ENCODE data around the gene NPB. TPM values are rescaled to one million over a fixed set of nuclear protein-coding genes. Genes with fewer than 3 reads are reported as not detected.

The NPB gene
- polyA plus RNA-seq, 1 donor: 0.90 TPM

DNA sequence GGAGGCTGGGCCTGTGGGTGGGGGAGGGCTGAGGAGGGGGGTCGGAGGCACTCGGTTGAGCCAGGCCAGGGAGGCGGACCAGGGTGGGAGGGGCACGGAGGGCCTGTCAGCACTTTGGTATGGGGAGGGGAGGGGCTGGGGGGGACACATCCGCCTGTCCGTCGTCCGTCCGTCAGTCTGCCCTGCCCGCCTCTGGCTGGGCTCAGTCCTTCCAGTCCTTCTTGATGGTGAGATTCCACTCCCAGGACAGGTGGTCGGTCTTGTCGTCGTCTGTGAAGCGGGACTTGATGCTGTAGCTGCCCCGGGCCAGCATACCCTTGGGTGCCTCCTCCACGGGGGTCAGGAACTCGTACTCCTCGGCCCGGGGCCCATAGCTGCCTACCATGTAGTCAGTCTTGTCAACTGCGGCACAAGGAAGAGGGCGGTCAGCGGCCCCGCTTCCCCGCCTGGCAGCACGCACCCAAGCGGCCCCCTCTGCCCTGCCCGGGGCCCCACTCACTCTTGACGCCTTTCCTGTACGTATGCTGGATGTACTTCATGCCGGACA, 33.3 kb upstream of the NPB start:
- no peak for DNase-seq

DNA sequence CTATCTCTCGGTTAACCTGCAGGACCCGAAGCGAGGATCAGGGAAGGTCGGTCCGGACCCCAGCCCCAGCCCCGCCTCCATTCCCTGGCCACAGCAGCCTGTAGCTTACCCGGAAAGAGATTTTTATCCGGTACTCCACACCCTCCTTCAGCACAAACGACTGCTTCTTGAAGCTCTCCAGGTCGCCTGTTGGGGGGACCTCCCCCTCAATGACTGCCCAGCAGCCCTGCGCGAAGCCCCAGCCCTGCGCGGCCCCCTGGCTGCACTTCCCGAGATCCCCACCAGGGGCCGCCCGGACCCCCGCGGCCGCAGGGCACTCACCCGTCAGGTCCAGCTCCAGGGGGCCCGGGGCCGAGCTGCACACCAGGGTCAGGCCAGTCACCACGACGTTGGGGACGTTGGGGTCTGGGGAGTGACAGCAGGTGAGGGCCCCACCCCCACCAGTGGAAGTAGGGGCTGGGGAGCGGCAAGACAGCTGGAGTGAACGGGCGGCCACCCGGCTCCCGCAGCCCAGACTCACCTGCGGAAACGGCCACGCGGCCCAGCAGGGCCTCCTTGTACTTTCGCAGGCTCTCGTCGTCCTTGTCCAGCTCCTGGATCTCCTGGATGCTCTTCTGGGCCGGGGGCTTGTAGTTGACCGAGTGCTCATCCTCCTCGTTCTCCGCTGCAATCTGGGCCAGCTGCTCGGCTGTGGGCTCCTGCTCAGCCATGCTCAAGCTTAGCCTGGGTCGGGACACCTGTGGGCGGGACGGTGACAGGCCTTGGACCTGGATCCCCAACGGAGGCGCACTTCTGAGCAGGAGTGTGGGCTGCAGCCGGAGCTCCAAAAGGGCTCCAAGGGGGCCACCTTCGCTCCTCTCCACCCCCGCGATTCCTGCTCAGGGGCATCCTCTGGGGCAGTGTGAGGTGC, 32.6 kb upstream of the NPB start:
- DNase-seq: no peak

- DNase-seq: no peak
Observed at GRCh38 chr17:81870131-81870980, 31.7 kb upstream of the NPB start.

GRCh38 chr17:81870981-81871386, 31.1 kb upstream of the NPB start, which contains the start of gene ARHGDIA:
ARHGDIA (minus strand) TSS chr17:81871337; CDS start chr17:81869930, 1,407 bp downstream.
- DNase-seq: no peak

DNA sequence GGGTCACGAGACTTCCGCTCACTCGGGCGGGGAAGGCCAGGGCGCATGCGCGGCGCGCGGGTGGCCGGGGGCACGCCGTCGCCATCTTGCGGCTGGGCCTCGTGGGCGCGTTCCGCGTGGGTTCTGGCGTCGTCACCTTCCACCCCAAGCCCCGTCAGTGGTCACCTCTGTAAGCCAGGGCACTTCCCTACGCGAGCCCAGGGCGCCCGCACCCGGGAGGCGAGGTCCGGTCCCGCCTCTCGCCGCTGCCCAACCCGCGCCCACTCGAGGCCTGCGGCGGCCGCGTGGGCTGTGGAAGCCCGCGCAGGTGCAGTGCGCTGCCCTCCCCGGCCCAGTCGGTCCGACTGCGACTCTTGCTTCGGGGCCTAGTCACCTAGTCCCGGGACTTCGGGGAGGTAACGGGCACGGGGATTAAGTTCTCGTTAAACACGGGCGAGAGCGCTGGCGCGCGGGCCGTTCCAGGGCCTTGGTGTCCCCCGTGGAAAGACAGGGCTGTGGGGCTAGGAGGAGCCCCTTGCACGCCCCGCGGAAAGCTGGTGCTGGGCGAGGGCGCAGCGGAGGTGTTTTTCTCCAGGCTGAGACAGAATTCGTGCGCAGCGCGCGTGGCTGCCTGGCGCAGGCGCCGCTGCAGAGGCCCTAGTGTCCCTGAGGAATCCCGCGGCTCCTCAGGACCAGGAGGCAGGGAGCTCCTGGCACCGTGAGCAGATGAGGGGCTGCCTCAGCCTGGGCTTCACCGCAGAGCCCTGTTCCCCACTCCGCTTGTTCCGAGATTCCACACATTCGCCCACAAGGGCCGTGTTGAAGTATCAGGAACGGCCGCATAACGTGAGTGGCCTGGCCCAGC, 30.4 kb upstream of the NPB start:
- peak; percentile 84 for DNase-seq

DNA sequence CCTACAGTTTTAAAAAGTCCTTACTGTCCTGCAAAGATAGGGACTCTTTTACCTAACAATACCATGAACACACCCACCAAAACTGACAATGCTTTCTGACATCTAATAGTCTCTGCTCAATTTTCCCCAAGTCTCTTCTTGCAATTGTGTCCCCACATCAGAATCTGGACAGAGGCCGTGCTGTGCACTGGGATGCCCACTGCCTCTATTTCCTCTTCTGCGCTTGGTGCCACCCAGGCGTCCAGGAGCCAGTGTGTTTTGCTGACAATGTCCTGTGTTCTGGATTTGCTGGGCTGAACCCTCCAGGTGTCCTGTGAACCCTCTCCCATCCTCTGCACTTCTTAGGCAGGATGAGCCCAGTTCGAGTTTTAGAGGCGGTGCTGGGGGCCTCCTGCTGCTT, 24.5 kb upstream of the NPB start:
- no peak for DNase-seq

DNA sequence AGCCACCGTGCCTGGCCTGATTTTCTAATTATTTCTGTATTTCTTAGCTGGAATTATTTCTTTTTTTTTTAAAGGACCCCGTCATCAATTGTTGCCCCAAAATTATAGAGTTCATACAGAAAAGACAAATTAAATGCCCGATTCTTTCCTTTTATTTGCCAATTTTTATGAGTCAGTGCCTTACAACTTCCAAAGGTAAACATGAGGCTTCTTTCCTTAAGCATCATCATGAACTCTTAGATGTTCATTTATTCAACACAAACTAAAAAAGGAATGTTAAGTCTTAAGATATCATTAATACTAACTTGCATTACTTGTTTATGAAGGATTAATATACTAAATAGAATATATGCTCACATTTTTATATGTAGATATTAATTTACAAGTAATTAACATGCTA, 23.7 kb upstream of the NPB start:
- no peak for DNase-seq

DNA sequence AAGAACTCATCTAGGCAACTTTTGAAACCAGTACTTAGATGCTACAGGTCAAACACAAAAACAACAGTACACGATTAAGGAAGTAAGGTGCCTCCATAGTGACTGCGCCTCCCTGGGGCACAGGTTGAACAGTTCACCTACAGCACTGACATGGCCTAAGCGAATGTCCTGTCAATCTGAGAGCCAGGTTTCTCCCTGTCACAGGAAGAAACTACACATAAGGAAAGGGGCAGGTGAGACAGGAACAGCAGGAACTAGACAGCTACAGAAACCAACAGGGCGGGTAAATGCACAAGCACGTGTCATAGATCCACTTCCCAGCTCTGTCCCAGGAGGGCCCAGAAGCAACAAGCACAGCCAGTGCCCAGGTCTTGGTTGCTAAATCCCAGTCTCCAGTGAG, 22.9 kb upstream of the NPB start:
- DNase-seq: no peak

- no peak for DNase-seq
Observed at GRCh38 chr17:81884520-81884919, 17.5 kb upstream of the NPB start.

- no peak for DNase-seq
Observed at GRCh38 chr17:81884968-81885367, 17.1 kb upstream of the NPB start.

- no peak for DNase-seq
Observed at GRCh38 chr17:81885454-81885853, 16.6 kb upstream of the NPB start.

DNA sequence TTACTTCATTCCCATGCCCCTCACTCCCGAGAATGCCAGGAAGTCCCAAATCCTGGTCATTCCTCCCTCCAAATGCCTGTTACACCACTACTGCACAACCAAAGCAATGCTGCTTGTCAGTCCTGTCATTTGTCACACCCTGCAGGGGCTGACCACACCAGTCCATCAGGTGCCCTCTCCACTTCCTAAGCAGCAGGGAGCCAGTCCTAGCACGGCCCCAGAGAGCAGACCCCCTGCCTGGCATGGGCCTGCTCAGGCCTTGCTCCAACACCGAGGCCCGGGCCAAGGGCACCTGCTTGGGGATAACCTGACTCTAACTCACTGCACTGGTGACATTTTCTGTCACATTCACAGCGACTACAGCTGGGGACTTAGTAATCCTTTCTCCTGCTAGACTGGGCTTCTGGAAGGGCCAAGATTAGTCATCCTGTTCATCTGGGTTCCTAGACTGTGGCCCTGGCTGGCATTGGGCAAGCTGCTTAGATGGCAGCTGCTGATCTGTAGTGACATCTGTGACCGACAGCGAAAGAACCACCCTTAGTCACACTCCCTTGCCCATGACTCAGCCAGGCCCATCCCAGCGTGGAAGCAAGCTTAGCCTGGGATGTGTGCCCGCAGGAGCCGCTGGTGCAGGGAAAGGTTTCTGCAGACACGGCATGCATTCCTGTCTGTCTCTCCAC, 16.0 kb upstream of the NPB start:
- no peak for DNase-seq

DNA sequence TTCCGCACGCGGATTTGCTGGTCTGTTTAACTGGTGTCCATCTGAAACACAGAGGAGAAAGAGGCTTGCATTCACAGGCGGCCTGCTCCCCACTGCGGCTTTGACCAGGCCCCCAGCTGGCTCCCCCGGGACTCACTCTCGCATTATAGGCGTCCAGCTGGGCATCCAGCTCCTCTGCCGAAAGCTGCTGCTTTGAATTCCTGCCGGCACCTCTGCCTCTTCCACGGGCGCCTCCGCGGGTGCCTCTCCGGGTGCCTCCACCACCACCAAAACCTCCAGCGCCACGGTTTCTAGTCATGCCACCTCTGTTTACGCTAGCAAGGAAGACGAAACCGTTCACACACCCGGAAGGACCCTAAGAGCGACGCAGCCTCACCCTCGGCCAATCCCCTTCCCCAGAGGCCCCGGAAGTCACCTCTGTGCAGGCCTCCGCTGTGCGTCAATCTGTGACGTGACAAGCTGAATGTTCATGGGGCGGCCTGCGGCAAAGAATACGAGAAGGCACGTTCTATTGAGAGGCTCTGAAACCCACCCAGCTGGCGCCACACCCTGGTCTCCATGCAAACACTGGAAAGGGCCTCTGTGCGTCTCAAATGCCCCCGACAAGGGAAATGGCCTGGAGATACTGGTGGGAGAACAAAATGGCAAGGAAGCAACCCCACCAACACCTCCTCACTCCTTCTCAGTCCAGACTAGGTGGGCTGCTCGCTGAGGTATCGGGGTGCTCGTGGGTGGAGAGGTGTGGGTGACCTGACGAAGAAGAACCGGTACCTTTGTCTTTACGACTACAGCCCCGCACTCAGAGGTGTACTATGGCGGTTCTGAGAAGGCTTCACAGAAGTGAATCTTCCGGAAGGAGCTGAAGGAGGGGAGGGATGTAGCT, 13.7 kb upstream of the NPB start:
- DNase-seq: no peak

DNA sequence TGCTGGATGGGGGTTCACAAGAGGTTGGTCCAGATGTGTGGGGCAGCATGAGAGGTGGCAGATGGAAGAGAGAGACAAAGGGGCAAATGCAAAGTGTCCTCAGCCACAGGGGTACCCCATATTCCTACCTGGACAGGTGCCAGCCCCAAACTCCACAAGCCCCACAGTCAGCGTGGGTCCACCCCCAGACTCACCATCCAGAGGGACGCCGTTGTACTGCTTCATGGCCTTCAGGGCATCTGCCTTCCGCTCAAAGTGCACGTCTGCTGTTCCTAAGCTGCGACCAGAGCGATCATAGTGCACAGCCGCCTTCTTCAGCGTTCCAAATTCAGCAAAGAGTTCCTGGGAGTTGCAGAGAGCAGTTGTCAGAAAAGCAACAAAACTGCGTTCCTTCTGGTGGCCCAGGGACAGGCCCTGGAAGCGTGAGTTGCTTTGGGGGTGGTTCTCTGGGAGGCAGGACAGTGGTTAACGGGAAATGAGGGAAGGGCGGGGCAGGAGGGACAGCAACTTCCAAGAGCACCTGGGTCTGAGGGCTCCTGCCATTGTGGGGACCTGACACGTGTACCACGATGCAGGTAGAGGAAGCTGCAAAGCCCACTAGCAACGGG, 12.9 kb upstream of the NPB start:
- DNase-seq: no peak

DNA sequence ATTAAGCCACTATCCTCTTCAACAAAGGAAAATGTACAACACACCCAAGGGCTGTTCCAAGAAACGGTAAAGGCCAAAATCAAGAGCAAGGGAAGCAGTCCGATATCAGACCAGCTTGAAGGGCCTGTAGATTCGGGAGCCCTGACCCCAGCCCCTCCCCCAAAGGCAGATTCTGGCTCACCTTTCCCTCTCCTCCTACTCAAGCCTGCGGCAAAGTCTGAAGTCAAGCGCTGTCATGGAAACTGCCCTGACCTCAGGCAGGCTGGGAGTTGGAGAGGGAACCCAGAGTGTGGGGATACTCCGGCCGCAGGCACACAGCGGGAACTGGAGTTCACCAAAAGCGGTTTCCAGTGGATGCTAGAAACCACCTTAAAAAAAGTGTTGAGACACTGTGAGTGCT, 12.4 kb upstream of the NPB start:
- no peak for DNase-seq

GRCh38 chr17:81890447-81891302, 11.4 kb upstream of the NPB start:
- no peak for DNase-seq

DNA sequence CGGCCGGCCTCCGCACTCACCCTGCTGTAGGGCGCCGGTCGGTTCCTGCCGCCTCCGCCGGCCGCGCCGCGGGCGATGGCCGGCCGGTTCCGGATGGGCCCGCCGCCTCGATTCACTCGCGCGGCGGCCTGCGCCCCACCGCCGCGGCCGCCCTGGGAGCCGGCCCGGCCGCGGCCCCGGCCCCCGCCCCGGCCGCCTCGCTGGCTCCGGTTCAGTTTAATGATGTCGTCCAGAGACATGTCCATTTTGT, 10.8 kb upstream of the NPB start:
- DNase-seq: no peak

DNA sequence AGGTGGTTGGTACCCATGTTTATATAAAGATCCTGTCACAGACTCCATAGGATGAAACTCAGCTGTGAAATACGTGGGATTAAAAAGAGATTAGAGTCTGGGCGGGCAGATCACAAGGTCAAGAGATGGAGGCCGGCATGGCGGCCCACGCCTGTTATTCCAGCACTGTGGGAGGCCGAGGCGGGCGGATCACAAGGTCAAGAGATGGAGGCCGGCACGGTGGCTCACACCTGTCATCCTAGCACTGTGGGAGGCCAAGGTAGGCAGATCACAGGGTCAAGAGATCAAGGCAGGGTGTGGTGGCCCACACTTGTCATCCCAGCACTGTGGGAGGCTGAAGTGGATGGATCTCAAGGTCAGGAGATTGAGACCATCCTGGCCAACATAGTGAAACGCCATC, 6.6 kb upstream of the NPB start:
- DNase-seq: no peak

Data from left kidney (tissue), 2 donors.